SK-N-SH (cell line): ENCODE results near the gene KMT2B.

Experiments
- TAF1 ChIP-seq: IDR thresholded peaks from 2 replicates; pipeline ENCODE4 v1.6.1; 2012; ENCODE audit warnings: low read depth, mild to moderate bottlenecking, low read length, moderate library complexity, borderline replicate concordance
- TF ChIP-seq, protein P1 (sequence below): IDR thresholded peaks from 2 replicates; pipeline ENCODE4; 2012
- TF ChIP-seq, protein P2 (sequence below): fragments of 200-600 bp; sonication (generic); IDR thresholded peaks from 2 replicates; pipeline ENCODE4 v1.6.1; 2017; ENCODE audit warnings: antibody characterized with exemption, mild to moderate bottlenecking, moderate library complexity
- TF ChIP-seq, protein P3 (sequence below): IDR thresholded peaks from 2 replicates; pipeline ENCODE4 v1.6.1; 2012; ENCODE audit warnings: mild to moderate bottlenecking, low read depth, low read length, moderate library complexity

DNA sequence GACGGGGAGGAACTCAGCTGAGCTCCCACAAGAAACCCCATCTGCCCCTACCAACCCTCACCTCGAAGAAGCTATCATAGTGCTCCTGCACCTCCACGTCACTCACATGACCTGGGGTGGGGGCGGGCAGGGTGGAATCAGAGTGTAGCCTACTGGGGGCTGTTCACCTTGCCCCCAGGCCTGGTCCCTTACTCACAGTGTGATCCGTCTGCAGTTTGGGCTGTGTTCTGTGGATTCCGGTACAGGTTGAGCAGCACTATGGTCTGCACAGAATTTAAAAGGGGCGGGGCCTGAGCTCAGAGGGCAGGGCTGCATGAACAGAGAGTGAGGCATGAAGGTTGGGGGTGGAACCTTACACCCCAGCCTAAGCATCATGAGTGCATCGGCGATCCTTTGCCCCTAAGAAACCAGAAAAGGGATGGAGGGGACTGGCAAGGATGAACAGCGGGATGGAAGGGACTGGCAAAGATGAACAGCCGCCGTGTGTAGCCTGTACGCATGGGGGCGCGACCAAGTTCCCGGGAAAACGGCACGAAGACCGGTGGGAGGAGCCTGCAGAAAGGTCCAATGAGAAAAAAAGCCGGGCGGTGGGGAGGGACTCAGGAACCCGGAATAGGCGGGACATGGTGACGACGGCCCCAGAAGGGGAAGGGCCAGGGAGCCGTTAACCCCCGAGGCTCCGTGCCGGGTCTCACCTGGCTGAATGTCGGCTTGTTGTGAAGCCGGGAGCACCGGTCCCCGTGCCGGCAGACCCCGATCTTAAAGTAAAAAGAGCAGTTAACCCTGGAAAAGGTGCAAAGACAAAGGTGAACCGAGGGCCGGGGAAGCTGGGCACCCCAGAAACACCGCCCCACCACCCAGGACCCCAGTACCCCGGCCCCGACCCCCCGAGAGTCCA lies 26.9 kb downstream of the KMT2B start:
- TF ChIP-seq, protein P1, sequence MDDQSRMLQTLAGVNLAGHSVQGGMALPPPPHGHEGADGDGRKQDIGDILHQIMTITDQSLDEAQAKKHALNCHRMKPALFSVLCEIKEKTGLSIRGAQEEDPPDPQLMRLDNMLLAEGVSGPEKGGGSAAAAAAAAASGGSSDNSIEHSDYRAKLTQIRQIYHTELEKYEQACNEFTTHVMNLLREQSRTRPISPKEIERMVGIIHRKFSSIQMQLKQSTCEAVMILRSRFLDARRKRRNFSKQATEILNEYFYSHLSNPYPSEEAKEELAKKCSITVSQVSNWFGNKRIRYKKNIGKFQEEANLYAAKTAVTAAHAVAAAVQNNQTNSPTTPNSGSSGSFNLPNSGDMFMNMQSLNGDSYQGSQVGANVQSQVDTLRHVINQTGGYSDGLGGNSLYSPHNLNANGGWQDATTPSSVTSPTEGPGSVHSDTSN, result no peak
- TF ChIP-seq TAF1, result no peak
- TF ChIP-seq, protein P2, sequence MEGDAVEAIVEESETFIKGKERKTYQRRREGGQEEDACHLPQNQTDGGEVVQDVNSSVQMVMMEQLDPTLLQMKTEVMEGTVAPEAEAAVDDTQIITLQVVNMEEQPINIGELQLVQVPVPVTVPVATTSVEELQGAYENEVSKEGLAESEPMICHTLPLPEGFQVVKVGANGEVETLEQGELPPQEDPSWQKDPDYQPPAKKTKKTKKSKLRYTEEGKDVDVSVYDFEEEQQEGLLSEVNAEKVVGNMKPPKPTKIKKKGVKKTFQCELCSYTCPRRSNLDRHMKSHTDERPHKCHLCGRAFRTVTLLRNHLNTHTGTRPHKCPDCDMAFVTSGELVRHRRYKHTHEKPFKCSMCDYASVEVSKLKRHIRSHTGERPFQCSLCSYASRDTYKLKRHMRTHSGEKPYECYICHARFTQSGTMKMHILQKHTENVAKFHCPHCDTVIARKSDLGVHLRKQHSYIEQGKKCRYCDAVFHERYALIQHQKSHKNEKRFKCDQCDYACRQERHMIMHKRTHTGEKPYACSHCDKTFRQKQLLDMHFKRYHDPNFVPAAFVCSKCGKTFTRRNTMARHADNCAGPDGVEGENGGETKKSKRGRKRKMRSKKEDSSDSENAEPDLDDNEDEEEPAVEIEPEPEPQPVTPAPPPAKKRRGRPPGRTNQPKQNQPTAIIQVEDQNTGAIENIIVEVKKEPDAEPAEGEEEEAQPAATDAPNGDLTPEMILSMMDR, result peak; percentile 52
- TF ChIP-seq, protein P3, sequence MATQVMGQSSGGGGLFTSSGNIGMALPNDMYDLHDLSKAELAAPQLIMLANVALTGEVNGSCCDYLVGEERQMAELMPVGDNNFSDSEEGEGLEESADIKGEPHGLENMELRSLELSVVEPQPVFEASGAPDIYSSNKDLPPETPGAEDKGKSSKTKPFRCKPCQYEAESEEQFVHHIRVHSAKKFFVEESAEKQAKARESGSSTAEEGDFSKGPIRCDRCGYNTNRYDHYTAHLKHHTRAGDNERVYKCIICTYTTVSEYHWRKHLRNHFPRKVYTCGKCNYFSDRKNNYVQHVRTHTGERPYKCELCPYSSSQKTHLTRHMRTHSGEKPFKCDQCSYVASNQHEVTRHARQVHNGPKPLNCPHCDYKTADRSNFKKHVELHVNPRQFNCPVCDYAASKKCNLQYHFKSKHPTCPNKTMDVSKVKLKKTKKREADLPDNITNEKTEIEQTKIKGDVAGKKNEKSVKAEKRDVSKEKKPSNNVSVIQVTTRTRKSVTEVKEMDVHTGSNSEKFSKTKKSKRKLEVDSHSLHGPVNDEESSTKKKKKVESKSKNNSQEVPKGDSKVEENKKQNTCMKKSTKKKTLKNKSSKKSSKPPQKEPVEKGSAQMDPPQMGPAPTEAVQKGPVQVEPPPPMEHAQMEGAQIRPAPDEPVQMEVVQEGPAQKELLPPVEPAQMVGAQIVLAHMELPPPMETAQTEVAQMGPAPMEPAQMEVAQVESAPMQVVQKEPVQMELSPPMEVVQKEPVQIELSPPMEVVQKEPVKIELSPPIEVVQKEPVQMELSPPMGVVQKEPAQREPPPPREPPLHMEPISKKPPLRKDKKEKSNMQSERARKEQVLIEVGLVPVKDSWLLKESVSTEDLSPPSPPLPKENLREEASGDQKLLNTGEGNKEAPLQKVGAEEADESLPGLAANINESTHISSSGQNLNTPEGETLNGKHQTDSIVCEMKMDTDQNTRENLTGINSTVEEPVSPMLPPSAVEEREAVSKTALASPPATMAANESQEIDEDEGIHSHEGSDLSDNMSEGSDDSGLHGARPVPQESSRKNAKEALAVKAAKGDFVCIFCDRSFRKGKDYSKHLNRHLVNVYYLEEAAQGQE, result no peak
